CD8-positive, alpha-beta memory T cell (primary cell): Measurements from ENCODE around the gene PCDH17. TPM values are rescaled to one million over a fixed set of nuclear protein-coding genes. Genes with fewer than 3 reads are reported as not detected.

ENCODE experiments used
- CTCF ChIA-PET: fragments of 350-600 bp; sonication (Branson Sonifier 250); formaldehyde crosslinking; loops from one replicate; lab custom pipeline; 2021; ENCODE audit warnings: antibody characterized with exemption; lab: Charles Lee
- POLR2A ChIA-PET: fragments of 350-600 bp; sonication (Branson Sonifier 250); formaldehyde crosslinking; loops from one replicate; lab custom pipeline; 2021; ENCODE audit warnings: antibody characterized with exemption; lab: Charles Lee
- DNase-seq, 5 donors: peaks; one replicate each; pipeline versions ENCODE4 v3.0.0 to v3.0.0-alpha.2; 2020 to 2022; ENCODE audit warnings: mixed read lengths in 1 of 5
- H3K27ac ChIP-seq: one replicate; pipeline ENCODE4 v1.7.0; 2013; ENCODE audit warnings: low read depth, mild to moderate bottlenecking, low read length, moderate library complexity
- H3K27me3 ChIP-seq: 2 replicates; pipeline ENCODE4 v1.7.0; 2013; ENCODE audit warnings: low read length, mild to moderate bottlenecking; ENCODE audit not compliant: insufficient read depth, poor library complexity, severe bottlenecking
- H3K36me3 ChIP-seq: 2 replicates; pipeline ENCODE4 v1.7.0; 2013; ENCODE audit warnings: mild to moderate bottlenecking, low read length, moderate library complexity; ENCODE audit not compliant: insufficient read depth
- H3K4me1 ChIP-seq: 2 replicates; pipeline ENCODE4 v1.7.0; 2013; ENCODE audit warnings: mild to moderate bottlenecking, low read length, moderate library complexity; ENCODE audit not compliant: insufficient read depth
- H3K4me3 ChIP-seq: 2 replicates; pipeline ENCODE4 v1.7.0; 2013; ENCODE audit warnings: mild to moderate bottlenecking, low read length
- H3K9me3 ChIP-seq: 2 replicates; pipeline ENCODE4 v1.7.0; 2013; ENCODE audit warnings: mild to moderate bottlenecking, low read length
- H3K27ac Mint-ChIP-seq, 8 donors: one replicate each; pipeline ENCODE4 v1.8.0; 2020 to 2021; ENCODE audit warnings: mixed read lengths in 8 of 8, mild to moderate bottlenecking in 6 of 8, inconsistent platforms in 3 of 8, moderate library complexity in 3 of 8
- H3K27me3 Mint-ChIP-seq, 2 donors: one replicate each; pipeline ENCODE4 v1.8.0; 2020 to 2021; ENCODE audit warnings: mixed read lengths in 2 of 2, mild to moderate bottlenecking in 1 of 2, moderate library complexity in 1 of 2
- H3K36me3 Mint-ChIP-seq, 3 donors: one replicate each; pipeline ENCODE4 v1.8.0; 2020 to 2021; ENCODE audit warnings: mixed read lengths in 3 of 3, inconsistent platforms in 1 of 3, mild to moderate bottlenecking in 1 of 3
- H3K4me1 Mint-ChIP-seq, 3 donors: one replicate each; pipeline ENCODE4 v1.8.0; 2020 to 2021; ENCODE audit warnings: mixed read lengths in 3 of 3, inconsistent platforms in 1 of 3, mild to moderate bottlenecking in 1 of 3
- H3K4me3 Mint-ChIP-seq, 7 donors: one replicate each; pipeline ENCODE4 v1.8.0; 2020 to 2021; ENCODE audit warnings: mixed read lengths in 7 of 7, mild to moderate bottlenecking in 6 of 7, moderate library complexity in 4 of 7, inconsistent platforms in 2 of 7
- H3K9me3 Mint-ChIP-seq, 5 donors: one replicate each; pipeline ENCODE4 v1.8.0; 2020 to 2022; ENCODE audit warnings: mixed read lengths in 5 of 5, mild to moderate bottlenecking in 3 of 5, moderate library complexity in 2 of 5, inconsistent platforms in 1 of 5
- polyA plus RNA-seq: library from polyadenylated mRNA; unstranded; fragments of 300-500 nt; fragmentation: Illumina TruSeq; gene quantifications from one replicate; pipeline ENCODE4 v1.2.3, GENCODE V29; 2021
- total RNA-seq, 2 experiments: library from RNA; stranded (reverse); gene quantifications; one replicate each; pipeline ENCODE4 v1.2.3, GENCODE V29; 2021

Gene PCDH17
- total and polyA plus RNA-seq, 3 experiments from 2014 or later, result not detected

DNA sequence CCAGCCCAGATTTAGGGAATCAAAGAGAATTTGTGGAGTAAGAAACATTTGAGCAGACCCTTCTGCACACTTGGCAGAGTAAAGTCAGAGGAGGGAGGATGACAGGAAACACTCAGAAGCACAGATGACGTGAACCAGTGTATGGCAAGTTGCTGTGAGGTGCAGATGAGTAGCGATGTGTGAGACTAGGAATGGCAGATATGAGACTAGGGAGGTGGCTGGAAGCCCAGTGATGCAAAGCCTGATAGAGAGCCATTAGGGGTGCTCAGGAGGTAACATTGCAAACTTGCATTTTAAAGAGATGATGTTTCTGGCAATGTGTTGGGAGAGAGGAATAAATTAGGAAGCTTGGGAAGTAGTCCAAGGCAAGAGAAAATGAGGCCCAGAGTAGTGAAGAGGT is 44.0 kb downstream of the PCDH17 start:
- Histone ChIP-seq H3K36me3 (no peaks in the 10 kb centered on the region), H3K9me3 (no peaks in the 10 kb centered on the region), H3K4me1 (no peaks in the 10 kb centered on the region), H3K4me3 (no peak overlapping the region), H3K27ac (no peak overlapping the region), H3K27me3 (no peaks in the 10 kb centered on the region)
- Mint-ChIP-seq H3K27me3 (no peaks in the 10 kb centered on the region), H3K27ac (no peak overlapping the region), H3K4me3 (no peak overlapping the region), H3K36me3 (no peaks in the 10 kb centered on the region), H3K4me1 (no peaks in the 10 kb centered on the region), H3K9me3 (peaks cover 2 to 37% (median 9%) of the 10 kb centered on the region in 5 donors)
- no peak for DNase-seq
- CTCF ChIA-PET, result no interaction called here
- POLR2A ChIA-PET, result no interaction called here

DNA sequence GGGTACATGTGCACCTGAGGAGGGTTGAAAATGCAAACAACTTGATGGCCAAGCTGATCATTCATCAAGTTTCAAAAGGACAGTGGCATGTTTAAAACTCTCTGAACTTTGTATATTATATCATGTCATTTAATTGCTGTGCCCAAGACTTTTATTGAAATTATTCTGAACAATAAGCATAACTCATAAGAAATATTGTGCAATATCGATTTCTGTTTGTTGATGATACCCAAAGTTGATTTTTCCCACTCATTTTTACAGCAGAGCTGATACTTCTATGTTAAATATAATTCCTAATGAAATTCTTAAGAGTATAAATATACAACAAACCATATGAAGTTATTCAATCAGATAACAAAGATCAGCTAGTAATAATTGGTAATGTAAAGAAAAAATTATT is 49.1 kb downstream of the PCDH17 start:
- no peaks in the 10 kb centered on the region for H3K4me1 ChIP-seq
- H3K4me1 Mint-ChIP-seq, result no peaks in the 10 kb centered on the region
- POLR2A ChIA-PET, result no interaction called here
- H3K4me3 ChIP-seq, result no peak overlapping the region
- no peak overlapping the region for H3K27ac ChIP-seq
- H3K4me3 Mint-ChIP-seq, result no peak overlapping the region
- H3K27me3 ChIP-seq, result no peaks in the 10 kb centered on the region
- H3K9me3 ChIP-seq, result no peaks in the 10 kb centered on the region
- H3K27me3 Mint-ChIP-seq, result no peaks in the 10 kb centered on the region
- H3K36me3 Mint-ChIP-seq, result no peaks in the 10 kb centered on the region
- no peak overlapping the region for H3K27ac Mint-ChIP-seq
- DNase-seq, result no peak
- CTCF ChIA-PET, result no interaction called here
- peaks cover 2 to 34% (median 9%) of the 10 kb centered on the region in 5 donors for H3K9me3 Mint-ChIP-seq
- H3K36me3 ChIP-seq, result no peaks in the 10 kb centered on the region

DNA sequence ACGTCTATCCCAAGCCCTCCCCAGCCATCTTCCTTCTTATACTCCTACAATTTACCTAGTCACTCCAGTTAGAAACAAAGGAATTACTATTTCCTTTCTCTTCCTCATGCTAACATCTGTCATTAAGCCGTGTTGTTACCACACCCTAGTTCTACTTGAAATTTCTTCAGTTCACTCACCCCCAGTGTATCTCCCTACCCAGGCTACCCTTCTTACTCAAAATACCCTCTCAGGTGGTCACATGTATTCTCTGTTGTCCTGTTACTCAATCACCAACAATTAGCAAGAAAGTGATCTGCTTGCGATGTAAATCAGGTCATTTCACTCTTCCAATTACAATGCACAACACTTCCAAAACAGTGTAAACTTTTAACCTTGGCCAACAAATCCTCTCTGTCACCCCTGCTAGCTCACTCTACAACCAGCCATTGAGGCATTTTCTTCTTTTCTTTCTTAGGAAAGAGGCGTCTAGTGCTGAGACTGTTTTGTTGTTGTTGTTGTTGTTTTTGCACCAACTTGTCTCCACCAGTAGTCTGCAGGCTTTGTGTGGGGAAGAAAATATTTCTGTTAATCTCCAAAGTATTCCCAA is 50.7 kb downstream of the PCDH17 start:
- no peaks in the 10 kb centered on the region for H3K36me3 ChIP-seq
- H3K27ac ChIP-seq, result no peak overlapping the region
- H3K27me3 Mint-ChIP-seq, result no peaks in the 10 kb centered on the region
- no peak for DNase-seq
- H3K4me3 Mint-ChIP-seq, result peak overlapping the region in 1 of 7 donors; percentile 17
- ChIA-PET POLR2A (no interaction called here), CTCF (no interaction called here)
- H3K9me3 Mint-ChIP-seq, result peaks cover 0 to 26% (median 4%) of the 10 kb centered on the region in 5 donors
- H3K27me3 ChIP-seq, result no peaks in the 10 kb centered on the region
- H3K4me3 ChIP-seq, result no peak overlapping the region
- no peaks in the 10 kb centered on the region for H3K4me1 Mint-ChIP-seq
- no peaks in the 10 kb centered on the region for H3K4me1 ChIP-seq
- no peak overlapping the region for H3K27ac Mint-ChIP-seq
- H3K9me3 ChIP-seq, result no peaks in the 10 kb centered on the region
- H3K36me3 Mint-ChIP-seq, result no peaks in the 10 kb centered on the region

DNA sequence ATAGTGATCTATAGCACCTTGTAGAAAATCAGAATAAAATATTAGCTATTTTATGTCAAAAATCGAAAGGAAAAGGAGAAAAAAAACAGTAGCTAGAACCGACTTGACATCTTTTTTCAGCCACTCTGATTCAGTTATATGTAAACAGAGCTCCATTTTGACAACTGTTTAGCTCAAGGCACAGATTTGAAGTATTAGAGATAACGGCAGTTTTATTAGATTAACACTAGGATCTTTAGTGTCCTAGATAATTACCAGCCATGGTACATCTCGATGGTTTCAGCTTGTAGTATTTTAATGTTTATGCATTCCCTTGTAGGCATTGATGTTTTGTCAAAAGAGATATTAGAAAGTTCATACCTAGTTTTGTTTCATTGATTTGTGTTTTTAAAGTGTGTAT is 67.3 kb downstream of the PCDH17 start:
- H3K36me3 Mint-ChIP-seq, result no peaks in the 10 kb centered on the region
- CTCF ChIA-PET, result no interaction called here
- Histone ChIP-seq H3K9me3 (no peaks in the 10 kb centered on the region), H3K4me1 (no peaks in the 10 kb centered on the region), H3K36me3 (no peaks in the 10 kb centered on the region), H3K27ac (no peak overlapping the region), H3K27me3 (no peaks in the 10 kb centered on the region), H3K4me3 (no peak overlapping the region)
- H3K27ac Mint-ChIP-seq, result no peak overlapping the region
- no peaks in the 10 kb centered on the region for H3K27me3 Mint-ChIP-seq
- no peaks in the 10 kb centered on the region for H3K4me1 Mint-ChIP-seq
- DNase-seq, result no peak
- no peak overlapping the region for H3K4me3 Mint-ChIP-seq
- POLR2A ChIA-PET, result no interaction called here
- peaks cover 3 to 27% (median 7%) of the 10 kb centered on the region in 5 donors for H3K9me3 Mint-ChIP-seq

DNA sequence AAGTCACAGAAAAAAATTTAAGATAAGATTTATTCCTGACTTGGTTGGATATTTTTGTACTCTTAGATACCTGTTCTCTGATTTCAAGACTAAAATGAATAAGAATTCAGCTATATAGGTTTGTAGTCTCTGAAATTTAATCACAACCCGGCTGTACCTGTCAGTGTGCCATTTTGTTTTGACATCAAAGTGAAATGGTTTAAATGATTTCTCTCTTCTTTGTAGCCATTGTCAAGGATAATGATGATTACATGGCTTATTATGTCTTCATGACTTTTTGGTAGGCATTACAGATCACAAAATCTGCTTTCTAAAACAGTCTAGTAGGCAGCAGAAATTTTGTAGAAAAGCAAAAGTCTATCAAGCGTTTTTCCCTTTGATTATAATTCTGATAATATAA is 72.5 kb downstream of the PCDH17 start:
- ChIA-PET CTCF (interaction anchor here (2.2 kb wide), 1 partner anchor 24 kb away, joined by 4 read pairs; no protein-coding TSS in a partner anchor), POLR2A (no interaction called here)
- Histone ChIP-seq H3K9me3 (no peaks in the 10 kb centered on the region), H3K4me3 (no peak overlapping the region), H3K27ac (no peak overlapping the region), H3K4me1 (no peaks in the 10 kb centered on the region), H3K27me3 (no peaks in the 10 kb centered on the region), H3K36me3 (no peaks in the 10 kb centered on the region)
- Mint-ChIP-seq H3K4me1 (no peaks in the 10 kb centered on the region), H3K27me3 (no peaks in the 10 kb centered on the region), H3K36me3 (no peaks in the 10 kb centered on the region), H3K4me3 (no peak overlapping the region), H3K9me3 (peaks cover 2 to 27% (median 6%) of the 10 kb centered on the region in 5 donors), H3K27ac (no peak overlapping the region)
- DNase-seq, result no peak

DNA sequence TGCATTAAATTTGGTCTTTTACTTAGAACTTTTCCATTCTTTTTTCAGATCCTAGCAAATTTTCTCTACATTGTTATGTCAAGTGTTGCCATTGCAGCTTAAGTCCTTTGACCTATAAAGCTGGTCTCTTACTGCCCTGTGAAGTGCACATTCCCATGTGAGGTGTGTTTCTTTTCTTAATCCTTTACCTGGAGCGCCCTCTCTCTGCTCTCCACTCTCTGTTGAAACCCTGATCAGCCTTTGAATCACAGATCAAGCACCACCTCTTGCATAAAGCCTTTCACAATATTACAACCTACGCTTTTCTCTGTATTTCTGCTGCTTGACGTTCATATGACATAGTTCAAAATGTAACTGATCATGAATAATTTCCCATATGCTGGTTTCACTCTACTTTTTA is 84.8 kb downstream of the PCDH17 start:
- H3K9me3 ChIP-seq, result no peaks in the 10 kb centered on the region
- H3K27ac ChIP-seq, result no peak overlapping the region
- CTCF ChIA-PET, result no interaction called here
- H3K4me1 ChIP-seq, result no peaks in the 10 kb centered on the region
- POLR2A ChIA-PET, result no interaction called here
- no peaks in the 10 kb centered on the region for H3K27me3 ChIP-seq
- H3K4me3 Mint-ChIP-seq, result no peak overlapping the region
- H3K27me3 Mint-ChIP-seq, result no peaks in the 10 kb centered on the region
- DNase-seq, result no peak
- H3K9me3 Mint-ChIP-seq, result peaks cover 3 to 21% (median 4%) of the 10 kb centered on the region in 5 donors
- H3K4me3 ChIP-seq, result no peak overlapping the region
- H3K36me3 Mint-ChIP-seq, result no peaks in the 10 kb centered on the region
- H3K4me1 Mint-ChIP-seq, result no peaks in the 10 kb centered on the region
- H3K27ac Mint-ChIP-seq, result no peak overlapping the region
- no peaks in the 10 kb centered on the region for H3K36me3 ChIP-seq

DNA sequence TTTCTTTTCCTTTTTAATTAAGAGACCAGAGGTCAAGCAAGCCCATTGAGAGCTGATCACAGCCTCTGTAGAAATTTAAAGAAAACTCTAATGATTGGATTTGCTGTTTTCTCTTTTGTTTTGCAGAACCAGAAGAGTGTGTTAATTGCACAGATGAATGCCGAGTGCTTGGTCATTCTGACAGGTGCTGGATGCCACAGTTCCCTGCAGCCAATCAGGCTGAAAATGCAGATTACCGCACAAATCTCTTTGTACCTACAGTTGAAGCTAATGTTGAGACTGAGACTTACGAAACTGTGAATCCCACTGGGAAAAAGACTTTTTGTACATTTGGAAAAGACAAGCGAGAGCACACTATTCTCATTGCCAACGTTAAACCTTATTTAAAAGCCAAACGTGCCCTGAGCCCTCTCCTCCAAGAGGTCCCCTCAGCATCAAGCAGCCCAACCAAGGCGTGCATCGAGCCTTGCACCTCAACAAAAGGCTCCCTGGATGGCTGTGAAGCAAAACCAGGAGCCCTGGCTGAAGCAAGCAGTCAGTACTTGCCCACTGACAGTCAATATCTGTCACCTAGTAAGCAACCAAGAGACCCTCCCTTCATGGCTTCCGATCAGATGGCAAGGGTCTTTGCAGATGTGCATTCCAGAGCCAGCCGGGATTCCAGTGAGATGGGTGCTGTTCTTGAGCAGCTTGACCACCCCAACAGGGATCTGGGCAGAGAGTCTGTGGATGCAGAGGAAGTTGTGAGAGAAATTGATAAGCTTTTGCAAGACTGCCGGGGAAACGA is 93.1 kb downstream of the PCDH17 start:
- Mint-ChIP-seq H3K36me3 (no peaks in the 10 kb centered on the region), H3K9me3 (peaks cover 0 to 13% (median 9%) of the 10 kb centered on the region in 5 donors), H3K27ac (no peak overlapping the region), H3K27me3 (no peaks in the 10 kb centered on the region), H3K4me3 (no peak overlapping the region), H3K4me1 (no peaks in the 10 kb centered on the region)
- Histone ChIP-seq H3K4me3 (no peak overlapping the region), H3K36me3 (no peaks in the 10 kb centered on the region), H3K9me3 (no peaks in the 10 kb centered on the region), H3K27me3 (no peaks in the 10 kb centered on the region), H3K27ac (no peak overlapping the region), H3K4me1 (no peaks in the 10 kb centered on the region)
- ChIA-PET CTCF (no interaction called here), POLR2A (no interaction called here)
- DNase-seq, result no peak

DNA sequence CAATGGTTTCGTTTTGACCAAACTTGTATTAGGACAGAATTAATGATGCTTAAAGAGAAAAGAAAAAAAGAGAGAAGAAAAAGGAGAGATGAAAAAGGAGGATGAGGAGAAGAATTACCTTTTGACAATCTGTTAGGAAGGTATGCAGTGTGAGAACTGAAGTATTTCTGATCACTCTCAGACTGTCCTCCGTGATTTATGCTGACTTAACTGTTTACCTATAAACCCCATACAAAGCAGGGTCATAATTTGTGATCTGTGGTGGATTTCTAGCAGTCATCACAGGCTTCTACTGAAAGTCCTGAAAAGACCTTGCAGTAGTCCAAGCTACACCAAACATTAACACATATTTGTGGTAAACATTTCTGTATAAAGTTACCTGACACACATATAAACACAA is 93.9 kb downstream of the PCDH17 start:
- H3K4me1 Mint-ChIP-seq, result no peaks in the 10 kb centered on the region
- no peak for DNase-seq
- Histone ChIP-seq H3K27me3 (no peaks in the 10 kb centered on the region), H3K27ac (no peak overlapping the region), H3K4me1 (no peaks in the 10 kb centered on the region), H3K36me3 (no peaks in the 10 kb centered on the region), H3K4me3 (no peak overlapping the region), H3K9me3 (no peaks in the 10 kb centered on the region)
- no peaks in the 10 kb centered on the region for H3K36me3 Mint-ChIP-seq
- peak overlapping the region in 1 of 8 donors; percentile 66 for H3K27ac Mint-ChIP-seq
- peaks cover 0 to 13% (median 9%) of the 10 kb centered on the region in 5 donors for H3K9me3 Mint-ChIP-seq
- H3K4me3 Mint-ChIP-seq, result no peak overlapping the region
- ChIA-PET POLR2A (no interaction called here), CTCF (no interaction called here)
- H3K27me3 Mint-ChIP-seq, result no peaks in the 10 kb centered on the region
